HEK293 (cell line): Measurements from ENCODE around the gene VEPH1.

Experiments
- CTCF ChIA-PET: fragments of 350-600 bp; formaldehyde crosslinking; extraction: SDS; loops from one replicate; lab custom pipeline; 2021; ENCODE audit warnings: antibody characterized with exemption; lab: Yijun Ruan, JAX
- POLR2A ChIA-PET: fragments of 300-600 bp; formaldehyde crosslinking; extraction: SDS; loops from one replicate; lab custom pipeline; 2020; ENCODE audit warnings: antibody characterized with exemption, inconsistent platforms; lab: Yijun Ruan, JAX
- H3K27ac ChIP-seq: fragments of 200-500 bp; sonication (Bioruptor generic); 2 replicates; pipeline ENCODE4 v1.5.1; 2014; ENCODE audit warnings: low read depth, low read length, control low read depth, inconsistent platforms; ENCODE audit errors: extremely low read depth
- H3K36me3 ChIP-seq, 2 experiments: fragments of 200-500 bp in 1 of 2; sonication (Bioruptor generic) in 1 of 2; 1 replicate in 1 of 2; 2 replicates in 1 of 2; pipeline ENCODE4 v1.5.1; 2014 to 2017; ENCODE audit warnings: inconsistent platforms in 2 of 2, low read length in 2 of 2; ENCODE audit not compliant: control insufficient read depth in 2 of 2, insufficient read depth in 1 of 2
- H3K4me1 ChIP-seq: fragments of 200-500 bp; sonication (Bioruptor generic); 2 replicates; pipeline ENCODE4 v1.5.1; 2014; ENCODE audit warnings: mild to moderate bottlenecking, low read length, inconsistent platforms; ENCODE audit not compliant: control insufficient read depth, insufficient read depth
- H3K4me3 ChIP-seq: 2 replicates; pipeline ENCODE4 v1.5.1; 2011; ENCODE audit warnings: low read depth, mild to moderate bottlenecking, control low read depth, low read length, moderate library complexity
- H3K9me3 ChIP-seq: fragments of 200-500 bp; sonication (Bioruptor generic); 2 replicates; pipeline ENCODE4 v1.5.1; 2014; ENCODE audit warnings: low read depth, low read length, inconsistent platforms; ENCODE audit not compliant: control insufficient read depth, insufficient read depth
- BCL6B ChIP-seq: fragments of 450-650 bp; formaldehyde crosslinking; IDR thresholded peaks from 2 replicates; pipeline ENCODE4 v1.5.1; 2017; ENCODE audit warnings: missing biosample characterization, missing genetic modification characterization
- GLI4 ChIP-seq: fragments of 450-650 bp; formaldehyde crosslinking; IDR thresholded peaks from 2 replicates; pipeline ENCODE4 v1.5.1; 2016; ENCODE audit warnings: missing biosample characterization, missing genetic modification characterization
- MEIS1 ChIP-seq: sonication (generic); formaldehyde crosslinking; IDR thresholded peaks from 2 replicates; pipeline ENCODE4 v1.8.1; 2022; ENCODE audit warnings: missing genetic modification reagents, mild to moderate bottlenecking, borderline replicate concordance
- PRDM1 ChIP-seq: fragments of 450-650 bp; formaldehyde crosslinking; IDR thresholded peaks from 2 replicates; pipeline ENCODE4; 2016; ENCODE audit warnings: missing biosample characterization, missing genetic modification characterization
- PRDM4 ChIP-seq: fragments of 450-650 bp; formaldehyde crosslinking; IDR thresholded peaks from 2 replicates; pipeline ENCODE4 v1.5.1; 2017; ENCODE audit warnings: missing biosample characterization, missing genetic modification characterization
- SP3 ChIP-seq: fragments of 450-650 bp; formaldehyde crosslinking; IDR thresholded peaks from 2 replicates; pipeline ENCODE4 v1.5.1; 2016; ENCODE audit warnings: missing biosample characterization, missing genetic modification characterization
- TCF7L2 ChIP-seq: IDR thresholded peaks from 2 replicates; pipeline ENCODE4 v1.6.1; 2011; ENCODE audit warnings: low read depth, mild to moderate bottlenecking, inconsistent platforms, low read length, moderate library complexity, borderline replicate concordance
- ZBTB11 ChIP-seq: fragments of 450-650 bp; formaldehyde crosslinking; conservative IDR thresholded peaks from 2 replicates; pipeline ENCODE4 v1.5.1; 2016; ENCODE audit warnings: low read depth, missing biosample characterization, missing genetic modification characterization
- ZBTB48 ChIP-seq: fragments of 450-650 bp; formaldehyde crosslinking; IDR thresholded peaks from 2 replicates; pipeline ENCODE4 v1.5.1; 2016; ENCODE audit warnings: missing biosample characterization, missing genetic modification characterization
- ZFP37 ChIP-seq: fragments of 450-650 bp; formaldehyde crosslinking; IDR thresholded peaks from 2 replicates; pipeline ENCODE4 v1.5.1; 2016; ENCODE audit warnings: missing biosample characterization, missing genetic modification characterization
- ZNF138 ChIP-seq: fragments of 450-650 bp; formaldehyde crosslinking; IDR thresholded peaks from 2 replicates; pipeline ENCODE4 v1.5.1; 2016; ENCODE audit warnings: missing biosample characterization, missing genetic modification characterization, borderline replicate concordance
- ZNF239 ChIP-seq: fragments of 450-650 bp; formaldehyde crosslinking; IDR thresholded peaks from 2 replicates; pipeline ENCODE4 v1.5.1; 2016; ENCODE audit warnings: missing biosample characterization, missing genetic modification characterization
- ZNF600 ChIP-seq: fragments of 450-650 bp; formaldehyde crosslinking; IDR thresholded peaks from 2 replicates; pipeline ENCODE4 v1.5.1; 2016; ENCODE audit warnings: missing biosample characterization, missing genetic modification characterization
- ZNF785 ChIP-seq: fragments of 450-650 bp; formaldehyde crosslinking; IDR thresholded peaks from 2 replicates; pipeline ENCODE4 v1.5.1; 2016; ENCODE audit warnings: missing biosample characterization, missing genetic modification characterization
- ZNF791 ChIP-seq: fragments of 450-650 bp; formaldehyde crosslinking; IDR thresholded peaks from 2 replicates; pipeline ENCODE4 v1.5.1; 2016; ENCODE audit warnings: missing biosample characterization, missing genetic modification characterization
- TF ChIP-seq, protein P1 (sequence below): fragments of 450-650 bp; formaldehyde crosslinking; IDR thresholded peaks from 2 replicates; pipeline ENCODE4 v1.5.1; 2016; ENCODE audit warnings: missing biosample characterization, missing genetic modification characterization

VEPH1 gene

DNA sequence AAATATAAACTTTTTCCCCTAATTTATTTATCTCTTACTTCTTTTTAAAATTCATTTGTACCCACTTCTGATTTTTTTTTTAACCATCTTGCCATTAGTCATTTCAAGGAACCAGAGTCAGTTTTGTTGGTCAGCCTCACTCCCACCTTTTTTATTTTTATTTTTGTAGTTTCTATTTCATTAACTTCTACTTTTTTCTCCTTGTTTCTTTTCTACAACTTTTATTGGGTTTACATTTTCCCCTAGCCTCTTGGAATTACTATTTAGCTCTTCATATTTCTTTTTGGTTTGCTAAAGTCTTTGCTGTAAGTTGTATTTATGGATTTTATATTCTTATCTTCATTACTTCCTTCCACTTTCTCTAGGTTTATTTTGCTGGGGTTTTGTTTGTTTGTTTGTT is 13.7 kb upstream of the VEPH1 start:
- Histone ChIP-seq H3K9me3 (no peaks in the 10 kb centered on the region), H3K4me1 (no peaks in the 10 kb centered on the region), H3K27ac (no peak overlapping the region), H3K4me3 (no peak overlapping the region), H3K36me3 (no peaks in the 10 kb centered on the region)
- CTCF ChIA-PET: no interaction called here
- TF ChIP-seq ZNF791 (tag by site-specific recombination): no peak
- peak; percentile 56 for TF ChIP-seq PRDM1 (tag by site-specific recombination)
- TF ChIP-seq, all 188 proteins: peak for 1
- POLR2A ChIA-PET: no interaction called here

DNA sequence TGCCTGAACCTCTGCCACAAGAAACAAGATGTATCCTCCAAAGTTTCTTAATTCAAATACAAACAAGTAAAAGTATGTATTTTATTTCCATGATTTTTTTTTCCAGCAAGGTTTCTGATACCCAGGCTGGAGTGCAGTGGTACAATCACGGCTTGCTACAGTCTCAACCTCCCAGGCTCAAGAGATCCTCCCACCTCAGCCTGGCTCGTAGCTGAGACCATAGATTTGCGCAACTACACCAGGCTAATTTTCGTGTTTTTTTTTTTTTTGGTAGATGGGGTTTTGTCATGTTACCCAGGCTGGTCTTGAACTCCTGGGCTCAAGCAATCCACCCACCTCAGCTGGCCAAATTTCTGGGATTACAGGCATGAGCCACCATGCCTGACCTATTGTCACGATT is 12.2 kb upstream of the VEPH1 start:
- no peak overlapping the region for H3K27ac ChIP-seq
- H3K36me3 ChIP-seq: no peaks in the 10 kb centered on the region
- H3K4me1 ChIP-seq: no peaks in the 10 kb centered on the region
- TF ChIP-seq ZFP37 (no peak), ZBTB11 (no peak), GLI4 (tag by site-specific recombination) (no peak), PRDM4 (no peak), ZNF138 (tag by site-specific recombination) (no peak), ZNF600 (no peak), ZNF239 (tag by site-specific recombination) (no peak), BCL6B (tag by site-specific recombination) (no peak), ZNF785 (no peak), MEIS1 (CRISPR knock-in tag) (no peak), TCF7L2 (no peak), SP3 (no peak), ZBTB48 (tag by site-specific recombination) (no peak)
- TF ChIP-seq, protein P1, sequence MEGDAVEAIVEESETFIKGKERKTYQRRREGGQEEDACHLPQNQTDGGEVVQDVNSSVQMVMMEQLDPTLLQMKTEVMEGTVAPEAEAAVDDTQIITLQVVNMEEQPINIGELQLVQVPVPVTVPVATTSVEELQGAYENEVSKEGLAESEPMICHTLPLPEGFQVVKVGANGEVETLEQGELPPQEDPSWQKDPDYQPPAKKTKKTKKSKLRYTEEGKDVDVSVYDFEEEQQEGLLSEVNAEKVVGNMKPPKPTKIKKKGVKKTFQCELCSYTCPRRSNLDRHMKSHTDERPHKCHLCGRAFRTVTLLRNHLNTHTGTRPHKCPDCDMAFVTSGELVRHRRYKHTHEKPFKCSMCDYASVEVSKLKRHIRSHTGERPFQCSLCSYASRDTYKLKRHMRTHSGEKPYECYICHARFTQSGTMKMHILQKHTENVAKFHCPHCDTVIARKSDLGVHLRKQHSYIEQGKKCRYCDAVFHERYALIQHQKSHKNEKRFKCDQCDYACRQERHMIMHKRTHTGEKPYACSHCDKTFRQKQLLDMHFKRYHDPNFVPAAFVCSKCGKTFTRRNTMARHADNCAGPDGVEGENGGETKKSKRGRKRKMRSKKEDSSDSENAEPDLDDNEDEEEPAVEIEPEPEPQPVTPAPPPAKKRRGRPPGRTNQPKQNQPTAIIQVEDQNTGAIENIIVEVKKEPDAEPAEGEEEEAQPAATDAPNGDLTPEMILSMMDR: no peak
- TF ChIP-seq, all 188 proteins: peak for 0
- CTCF ChIA-PET: no interaction called here
- H3K4me3 ChIP-seq: no peak overlapping the region
- no peaks in the 10 kb centered on the region for H3K9me3 ChIP-seq
- POLR2A ChIA-PET: no interaction called here
